ENCODE results near the gene KCNN2.
"Not testable (repeated sequence)": the region's sequence is repeated elsewhere in the genome, so short reads cannot be mapped to it uniquely, and the experiment has no call there.

KCNN2 gene

GRCh38 chr5:114427204-114427603, 65.3 kb downstream of the KCNN2 start:
- no peak for DNase-seq

GRCh38 chr5:114430532-114430931, 68.7 kb downstream of the KCNN2 start:
- no peak for DNase-seq

DNA sequence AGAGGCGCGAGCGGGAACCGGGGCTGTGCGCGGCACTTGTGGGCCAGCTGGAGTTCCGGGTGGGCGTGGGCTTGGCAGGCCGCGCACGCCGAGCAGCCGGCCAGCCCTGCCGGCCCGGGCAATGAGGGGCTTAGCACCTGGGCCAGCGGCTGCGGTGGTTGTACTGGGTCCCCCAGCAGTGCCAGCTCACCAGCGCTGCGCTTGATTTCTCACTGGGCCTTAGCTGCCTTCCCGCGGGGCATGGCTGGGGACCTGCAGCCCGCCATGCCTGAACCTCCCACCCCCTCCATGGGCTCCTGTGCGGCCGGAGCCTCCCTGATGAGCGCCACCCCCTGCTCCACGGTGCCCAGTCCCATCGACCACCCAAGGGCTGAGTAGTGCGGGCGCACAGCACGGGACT, 70.8 kb downstream of the KCNN2 start:
- DNase-seq: not testable (repeated sequence)

DNA sequence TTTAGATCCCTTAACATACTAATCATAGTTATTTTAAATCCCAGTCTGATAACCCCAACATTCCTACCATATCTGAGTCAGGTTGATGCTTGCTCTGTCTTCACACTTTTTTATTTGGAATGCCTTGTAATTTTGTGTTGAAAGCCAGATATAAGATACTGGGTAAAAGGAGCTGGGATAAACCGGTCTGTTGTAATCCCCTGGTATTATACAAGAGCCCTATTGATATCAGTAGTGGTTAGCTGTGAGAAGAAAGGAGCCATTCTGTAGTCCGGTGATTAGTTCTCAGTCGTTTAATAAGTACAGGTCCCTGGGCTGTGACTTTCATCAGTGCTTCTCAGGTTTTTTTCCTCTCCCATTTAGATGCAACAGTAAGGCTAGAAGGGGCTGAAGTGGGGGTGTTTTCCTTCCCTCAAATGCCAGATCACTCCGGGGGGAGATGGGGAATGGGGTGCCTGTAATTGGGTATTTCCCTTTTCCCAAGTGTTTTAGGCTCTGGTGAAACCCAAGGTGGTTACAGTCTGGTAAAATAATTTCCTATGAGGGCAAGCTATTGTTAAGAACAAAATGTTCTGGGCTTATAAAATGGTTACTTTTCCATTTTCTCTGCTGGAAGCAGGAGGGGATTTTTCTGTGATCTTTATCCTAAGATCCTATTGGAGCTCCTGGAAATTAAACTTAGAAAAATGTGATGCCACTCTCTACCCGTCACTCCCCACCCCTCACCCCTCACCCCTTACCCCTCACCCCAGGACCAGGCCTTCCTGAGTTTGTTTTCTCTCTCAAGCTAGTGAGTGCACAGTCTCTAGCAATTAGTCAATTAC, 72.7 kb downstream of the KCNN2 start:
- DNase-seq: no peak

- DNase-seq: no peak
These were observed 73.3 kb downstream of the KCNN2 start for GRCh38 chr5:114435220-114435481.

DNA sequence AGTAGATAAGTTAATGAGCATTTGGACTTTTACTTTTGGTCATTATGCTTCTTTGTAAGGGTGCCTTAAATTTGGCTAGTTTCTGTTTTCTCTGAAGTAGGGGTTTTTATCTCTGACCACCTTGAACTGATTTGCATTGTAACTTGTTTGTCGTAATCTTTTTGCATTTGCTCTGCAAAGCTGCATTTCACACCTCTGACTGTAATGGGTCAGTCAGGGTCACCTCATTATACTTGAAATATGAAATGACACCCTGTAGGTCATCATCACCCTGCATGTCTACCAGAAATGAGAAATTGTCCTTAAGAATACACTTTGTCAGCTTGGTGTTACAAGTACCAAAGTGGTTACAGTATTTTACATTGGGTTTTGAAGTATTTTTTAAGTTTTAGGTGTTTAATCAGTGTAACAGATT, 74.0 kb downstream of the KCNN2 start:
- no peak for DNase-seq

- no peak for DNase-seq
These were observed 76.1 kb downstream of the KCNN2 start for GRCh38 chr5:114437936-114438335.

- no peak for DNase-seq
These were observed 76.6 kb downstream of the KCNN2 start for GRCh38 chr5:114438471-114438870.

DNA sequence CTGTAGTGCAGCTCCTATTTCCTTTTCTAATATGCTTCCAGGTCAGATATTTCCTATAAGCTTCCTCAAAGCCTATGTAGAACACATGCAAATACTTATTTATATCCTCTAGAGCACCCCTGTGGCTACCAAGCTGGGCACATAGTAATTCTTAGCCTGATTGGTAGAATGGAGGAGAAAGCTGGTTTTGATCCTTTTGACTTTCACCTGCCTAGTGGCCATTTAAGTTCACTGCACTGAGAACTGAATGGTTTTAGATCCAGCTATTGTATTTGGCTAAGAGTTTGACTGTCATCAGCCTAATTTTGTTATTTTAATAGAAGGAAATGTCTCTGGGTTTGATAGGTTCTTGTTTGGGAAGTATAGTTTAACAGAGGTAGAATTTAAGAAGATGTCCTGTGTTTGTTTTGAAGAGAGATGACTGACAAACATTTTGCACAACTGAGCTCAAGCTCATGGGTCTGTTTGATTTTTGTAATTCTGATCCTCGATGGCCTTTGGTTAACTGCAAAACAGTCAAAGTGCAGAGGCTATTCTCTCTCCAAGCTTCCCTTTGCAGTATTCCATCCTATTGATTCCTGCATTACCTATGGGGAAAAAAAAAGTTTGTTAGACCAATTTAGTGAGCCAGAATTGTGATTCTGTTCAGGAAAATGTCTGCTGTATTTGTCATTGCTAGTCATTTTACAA, 85.4 kb downstream of the KCNN2 start:
- no peak for DNase-seq

- no peak for DNase-seq
These were observed 86.6 kb downstream of the KCNN2 start for GRCh38 chr5:114448481-114448880.

DNA sequence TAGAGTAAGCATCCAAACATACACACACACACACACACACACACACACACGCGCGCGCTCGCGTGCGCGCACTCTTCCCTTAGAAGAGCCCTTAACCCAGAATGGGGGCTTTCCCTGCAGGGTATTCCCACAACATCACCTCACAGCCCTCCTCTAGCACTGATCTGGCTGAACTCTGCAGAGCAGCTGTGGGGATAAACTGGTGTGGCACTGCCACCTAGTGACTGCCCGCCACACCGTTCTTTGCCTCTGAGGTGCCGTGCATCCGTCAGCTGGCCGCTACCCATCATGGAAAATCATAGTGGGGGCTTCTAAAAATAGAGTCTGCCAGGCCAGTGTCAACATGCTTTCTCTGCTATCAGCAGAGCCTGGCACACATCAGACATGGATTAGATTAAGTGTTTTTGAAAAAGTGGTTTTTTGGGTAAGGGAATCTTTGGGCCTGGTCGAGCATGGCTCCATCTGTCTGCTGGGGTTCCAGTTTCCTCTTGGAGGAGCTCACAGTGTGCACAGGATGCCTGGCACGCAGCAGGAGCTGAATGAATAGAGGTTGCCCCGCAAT, 88.1 kb downstream of the KCNN2 start:
- DNase-seq: peak; percentile 82

GRCh38 chr5:114450437-114450836, 88.6 kb downstream of the KCNN2 start:
- no peak for DNase-seq

DNA sequence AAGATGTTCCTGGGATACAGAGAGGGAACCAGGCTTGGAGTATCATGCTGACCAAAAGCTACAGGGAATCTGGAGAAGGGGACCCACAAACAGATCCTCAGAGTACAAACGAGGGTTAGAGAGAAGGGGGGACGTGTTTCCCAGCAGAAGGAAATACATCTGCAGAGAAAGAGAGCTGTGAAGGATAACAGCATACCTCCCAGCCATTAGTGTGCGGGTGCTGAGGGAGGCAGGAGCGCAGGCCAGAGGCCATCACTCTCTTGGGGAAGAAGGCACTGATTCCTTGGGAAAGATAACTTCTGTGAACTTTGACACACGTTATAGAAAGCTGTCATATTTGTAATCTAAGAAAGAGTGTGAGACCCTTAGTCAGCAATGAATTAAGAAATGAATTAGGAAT, 96.9 kb downstream of the KCNN2 start:
- DNase-seq: no peak

DNA sequence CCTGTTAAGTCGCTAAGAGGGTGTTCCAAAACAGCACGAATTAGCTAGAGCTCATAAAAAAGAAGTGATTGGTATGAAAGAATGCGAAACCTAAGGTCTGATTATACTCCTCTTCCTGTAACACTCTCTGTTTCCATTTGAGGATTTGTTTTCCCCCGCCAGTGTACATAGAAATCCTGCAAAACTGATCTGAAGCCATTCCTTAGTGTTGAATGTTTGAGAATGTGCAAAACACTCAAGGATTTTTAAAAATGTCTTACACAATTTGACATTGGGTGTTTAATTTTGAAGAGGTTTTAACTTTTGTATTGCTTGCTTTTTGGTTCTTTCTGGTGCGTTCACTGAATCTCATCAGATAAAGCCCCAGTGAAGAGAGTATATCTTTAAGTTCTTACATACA, 105.3 kb downstream of the KCNN2 start:
- DNase-seq: no peak

- DNase-seq: no peak
These were observed 105.9 kb downstream of the KCNN2 start for GRCh38 chr5:114467729-114468128.

- DNase-seq: no peak
These were observed 107.5 kb downstream of the KCNN2 start for GRCh38 chr5:114469372-114469771.

DNA sequence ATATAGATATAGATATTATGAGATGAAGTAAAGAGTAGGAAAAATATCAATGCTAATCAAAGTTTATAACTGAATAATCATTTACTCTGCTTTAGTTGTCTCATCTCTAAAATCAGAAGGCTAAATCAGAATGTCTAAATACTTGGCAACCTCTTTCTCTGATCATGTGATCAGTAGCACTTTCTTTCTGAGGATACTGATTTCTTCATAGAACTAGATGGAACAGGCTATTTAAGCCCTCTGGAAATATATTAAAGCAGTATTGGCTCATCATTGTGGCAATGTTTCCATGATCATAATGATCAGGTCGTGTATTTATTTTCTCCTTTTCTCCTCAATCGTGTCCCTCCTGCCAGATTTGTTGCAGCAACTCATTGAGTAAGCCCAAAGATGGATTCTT, 109.7 kb downstream of the KCNN2 start:
- no peak for DNase-seq

DNA sequence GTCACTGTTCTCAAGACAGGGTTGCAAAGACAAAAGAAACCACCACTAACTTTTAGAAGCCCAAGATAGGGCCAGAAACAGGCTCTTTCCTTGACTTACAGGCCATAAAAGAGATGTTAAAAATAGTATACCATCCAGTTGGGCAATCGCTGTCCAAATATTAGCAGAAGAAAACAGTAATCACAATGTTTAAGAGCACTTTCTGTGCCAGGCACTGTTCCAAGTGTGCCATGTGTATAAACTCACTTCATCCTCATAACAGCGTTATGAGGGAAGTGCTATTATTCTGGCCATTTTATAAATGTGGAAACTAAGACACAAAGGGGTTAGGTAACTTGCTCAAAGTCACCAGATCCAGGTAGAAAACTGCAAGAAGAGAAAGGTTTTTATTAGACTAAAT, 111.7 kb downstream of the KCNN2 start:
- no peak for DNase-seq

GRCh38 chr5:114477816-114478334, 116.0 kb downstream of the KCNN2 start:
- DNase-seq: no peak

GRCh38 chr5:114500756-114501155, 138.9 kb downstream of the KCNN2 start:
- DNase-seq: no peak

- no peak for DNase-seq
These were observed 142.7 kb downstream of the KCNN2 start for GRCh38 chr5:114504560-114504959.

DNA sequence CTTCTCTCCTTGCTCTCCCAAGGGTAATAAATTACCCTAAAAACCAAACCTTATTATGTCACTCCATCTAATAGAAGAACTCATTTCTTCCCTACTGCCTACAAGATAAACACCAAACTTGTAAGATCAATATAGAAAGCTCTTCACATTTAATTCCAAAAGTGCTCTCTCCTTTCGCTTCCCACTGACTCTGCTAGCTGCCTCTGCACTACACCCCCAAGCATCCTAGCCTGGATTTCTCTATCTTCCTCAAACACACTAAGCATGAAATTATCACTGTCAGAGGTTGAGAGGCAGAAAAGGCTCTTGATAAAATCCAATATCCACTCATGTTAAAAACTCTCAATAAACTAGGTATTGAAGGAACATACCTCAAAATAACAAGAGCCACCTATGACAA, 162.4 kb downstream of the KCNN2 start:
- DNase-seq: no peak

- no peak for DNase-seq
These were observed 182.7 kb downstream of the KCNN2 start for GRCh38 chr5:114544561-114544960.

Data from midbrain (tissue), 1 donor.